MM.1S (cell line): ENCODE results near the gene GFI1.

Experiments
- EZH2 ChIP-seq: fragments of 300-600 bp; sonication (generic); optimal IDR thresholded peaks from 2 replicates; pipeline ENCODE3; 2017; ENCODE audit warnings: low read depth, mild to moderate bottlenecking, antibody characterized with exemption, low read length, mixed read lengths
- EZH2phosphoT487 ChIP-seq: fragments of 300-600 bp; sonication (generic); IDR thresholded peaks from 2 replicates; pipeline ENCODE4 v1.6.1; 2018; ENCODE audit warnings: antibody characterized with exemption, low read length
- TF ChIP-seq, protein P1 (sequence below): fragments of 300-600 bp; sonication (generic); IDR thresholded peaks from 2 replicates; pipeline ENCODE4 v1.5.1; 2016; ENCODE audit warnings: antibody characterized with exemption, low read length, mixed read lengths

DNA sequence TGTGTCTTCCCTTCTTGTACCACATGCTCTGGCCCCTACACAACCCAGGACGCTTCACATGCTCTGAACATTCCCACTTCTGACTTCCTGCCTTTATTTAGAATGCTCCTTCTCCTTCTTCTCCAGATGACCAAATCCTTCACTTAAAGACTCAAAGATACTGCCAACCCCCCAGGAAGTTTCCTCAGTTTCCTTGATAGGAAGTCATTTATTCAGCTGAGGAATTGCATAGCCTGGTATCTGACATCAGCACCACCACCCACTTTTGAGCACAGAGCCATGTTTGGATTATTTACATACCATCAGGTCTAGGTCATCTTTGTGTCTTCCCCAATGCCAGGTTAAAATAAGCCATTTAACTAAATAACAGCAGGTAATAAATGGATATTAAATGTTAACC lies 42.4 kb downstream of the GFI1 start:
- TF ChIP-seq, protein P1, sequence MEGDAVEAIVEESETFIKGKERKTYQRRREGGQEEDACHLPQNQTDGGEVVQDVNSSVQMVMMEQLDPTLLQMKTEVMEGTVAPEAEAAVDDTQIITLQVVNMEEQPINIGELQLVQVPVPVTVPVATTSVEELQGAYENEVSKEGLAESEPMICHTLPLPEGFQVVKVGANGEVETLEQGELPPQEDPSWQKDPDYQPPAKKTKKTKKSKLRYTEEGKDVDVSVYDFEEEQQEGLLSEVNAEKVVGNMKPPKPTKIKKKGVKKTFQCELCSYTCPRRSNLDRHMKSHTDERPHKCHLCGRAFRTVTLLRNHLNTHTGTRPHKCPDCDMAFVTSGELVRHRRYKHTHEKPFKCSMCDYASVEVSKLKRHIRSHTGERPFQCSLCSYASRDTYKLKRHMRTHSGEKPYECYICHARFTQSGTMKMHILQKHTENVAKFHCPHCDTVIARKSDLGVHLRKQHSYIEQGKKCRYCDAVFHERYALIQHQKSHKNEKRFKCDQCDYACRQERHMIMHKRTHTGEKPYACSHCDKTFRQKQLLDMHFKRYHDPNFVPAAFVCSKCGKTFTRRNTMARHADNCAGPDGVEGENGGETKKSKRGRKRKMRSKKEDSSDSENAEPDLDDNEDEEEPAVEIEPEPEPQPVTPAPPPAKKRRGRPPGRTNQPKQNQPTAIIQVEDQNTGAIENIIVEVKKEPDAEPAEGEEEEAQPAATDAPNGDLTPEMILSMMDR: no peak
- TF ChIP-seq EZH2phosphoT487: no peak
- no peak for TF ChIP-seq EZH2
